ENCODE measurements around the gene NAT8. TPM values are rescaled to one million over a fixed set of nuclear protein-coding genes. Genes with fewer than 3 reads are reported as not detected.
"Not testable (repeated sequence)": the region's sequence is repeated elsewhere in the genome, so short reads cannot be mapped to it uniquely, and the experiment has no call there.

NAT8 gene
- total and polyA plus RNA-seq, 2 donors (not counting 3 experiments of a cell fraction or from before 2014, with no cell fraction given): 0.19 TPM; not detected in 1

DNA sequence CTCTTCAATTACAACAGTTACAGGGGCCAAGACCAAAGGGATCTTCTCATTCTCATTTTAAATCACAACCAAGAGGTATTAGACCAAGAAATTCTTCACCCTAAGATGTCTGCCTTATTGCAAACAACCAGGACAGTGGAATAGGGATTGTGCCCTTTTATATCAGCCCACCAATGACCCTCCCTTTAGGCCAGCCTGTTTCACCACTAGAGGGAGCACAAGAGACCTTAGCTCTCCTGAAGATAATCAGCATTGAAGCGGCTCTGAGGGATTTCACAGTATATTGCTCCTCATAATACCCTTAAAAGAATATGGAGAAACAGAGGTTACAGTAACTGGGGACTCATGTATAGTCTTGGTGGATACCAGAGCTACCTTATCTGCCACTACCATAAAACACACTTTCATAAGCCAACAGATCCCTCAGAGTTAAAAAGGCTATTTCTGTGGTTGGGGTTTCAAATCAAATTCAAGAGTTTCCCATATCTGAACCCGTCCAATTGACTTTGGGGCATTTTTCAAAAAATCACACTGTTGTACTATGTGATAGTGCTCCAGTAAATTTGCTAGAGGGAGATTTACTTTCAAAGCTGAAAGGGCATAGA is 11.5 kb downstream of the NAT8 start:
- H3K4me3 ChIP-seq (replicated peaks in 1 of 3; ENCODE audit: insufficient read depth in 1 of 3, low read depth in 1 of 3, low read length in 3 of 3); dilution Hi-C loops (cut with MboI; ENCODE audit: extremely low pct_ligation_motif_present, low sequenced_read_pairs); H3K36me3 ChIP-seq (ENCODE audit: control insufficient read depth in 2 of 2, extremely low read depth in 1 of 2, insufficient read depth in 2 of 2, low read length in 2 of 2); intact Hi-C loops (cut with micrococcal nuclease); H3K9me3 ChIP-seq (replicated peaks; ENCODE audit: control insufficient read depth, insufficient read depth, low read length); H3K4me2 ChIP-seq (ENCODE audit: insufficient read depth, low read length); H3K79me2 ChIP-seq (ENCODE audit: control insufficient read depth, insufficient read depth, low read length); BruUV-seq (replicated peaks); H4K20me1 ChIP-seq (replicated peaks; ENCODE audit: control insufficient read depth, extremely low read depth, insufficient read depth, low read length); H3K9ac ChIP-seq (replicated peaks; ENCODE audit: extremely low read depth, insufficient read depth, low read length); H2AFZ ChIP-seq (ENCODE audit: low read depth, low read length); H3K27ac ChIP-seq (ENCODE audit: insufficient read depth, low read depth, low read length); H3K4me1 ChIP-seq (ENCODE audit: control insufficient read depth, extremely low read depth, insufficient read depth, low read length); POLR2A ChIA-PET; H3K9me1 ChIP-seq (replicated peaks; ENCODE audit: control insufficient read depth, extremely low read depth, insufficient read depth, low read length): not testable (repeated sequence)
- TF ChIP-seq, protein P1, sequence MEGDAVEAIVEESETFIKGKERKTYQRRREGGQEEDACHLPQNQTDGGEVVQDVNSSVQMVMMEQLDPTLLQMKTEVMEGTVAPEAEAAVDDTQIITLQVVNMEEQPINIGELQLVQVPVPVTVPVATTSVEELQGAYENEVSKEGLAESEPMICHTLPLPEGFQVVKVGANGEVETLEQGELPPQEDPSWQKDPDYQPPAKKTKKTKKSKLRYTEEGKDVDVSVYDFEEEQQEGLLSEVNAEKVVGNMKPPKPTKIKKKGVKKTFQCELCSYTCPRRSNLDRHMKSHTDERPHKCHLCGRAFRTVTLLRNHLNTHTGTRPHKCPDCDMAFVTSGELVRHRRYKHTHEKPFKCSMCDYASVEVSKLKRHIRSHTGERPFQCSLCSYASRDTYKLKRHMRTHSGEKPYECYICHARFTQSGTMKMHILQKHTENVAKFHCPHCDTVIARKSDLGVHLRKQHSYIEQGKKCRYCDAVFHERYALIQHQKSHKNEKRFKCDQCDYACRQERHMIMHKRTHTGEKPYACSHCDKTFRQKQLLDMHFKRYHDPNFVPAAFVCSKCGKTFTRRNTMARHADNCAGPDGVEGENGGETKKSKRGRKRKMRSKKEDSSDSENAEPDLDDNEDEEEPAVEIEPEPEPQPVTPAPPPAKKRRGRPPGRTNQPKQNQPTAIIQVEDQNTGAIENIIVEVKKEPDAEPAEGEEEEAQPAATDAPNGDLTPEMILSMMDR (IDR thresholded peaks at IDR 0.05; ENCODE audit: extremely low read depth in 1 of 2, insufficient read depth in 1 of 2, low read depth in 1 of 2, low read length in 2 of 2): peak; percentile 39 to 56
- FAIRE-seq (peak; percentile 97), DNase-seq (ENCODE audit: low read depth, low spot score) (peak; percentile 38)
- peaks cover 3 to 10% of the 10 kb centered on the region in 2 experiments for H3K27me3 ChIP-seq (ENCODE audit: control insufficient read depth in 2 of 2, insufficient read depth in 2 of 2, low read length in 2 of 2)
- CTCF ChIA-PET: interaction anchor here (2.0 kb wide), 1 partner anchor 11 kb away, joined by 6 read pairs; no protein-coding TSS in a partner anchor

DNA sequence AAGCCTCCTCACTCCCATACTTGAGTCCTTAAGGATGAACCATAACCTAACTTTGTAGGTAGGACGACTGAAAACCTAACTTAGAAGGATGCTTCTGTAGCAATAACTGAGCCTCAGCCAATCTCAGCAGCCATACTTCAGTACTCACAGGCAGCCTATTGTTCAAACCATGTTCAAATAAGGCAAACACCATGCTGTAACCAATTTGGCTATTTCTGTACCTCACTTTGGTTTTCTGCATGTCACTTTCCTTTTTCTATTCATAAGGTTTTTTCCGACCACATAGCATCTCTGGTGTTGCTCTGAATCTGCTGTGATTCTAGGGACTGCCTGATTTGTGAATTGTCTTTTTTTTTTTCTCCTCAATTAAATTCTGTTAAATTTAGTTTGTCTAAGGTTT is 13.7 kb downstream of the NAT8 start:
- H3K4me3 ChIP-seq (replicated peaks in 1 of 3; ENCODE audit: insufficient read depth in 1 of 3, low read depth in 1 of 3, low read length in 3 of 3); H3K9me1 ChIP-seq (replicated peaks; ENCODE audit: control insufficient read depth, extremely low read depth, insufficient read depth, low read length); BruUV-seq (replicated peaks); H3K36me3 ChIP-seq (ENCODE audit: control insufficient read depth in 2 of 2, extremely low read depth in 1 of 2, insufficient read depth in 2 of 2, low read length in 2 of 2); dilution Hi-C loops (cut with MboI; ENCODE audit: extremely low pct_ligation_motif_present, low sequenced_read_pairs); POLR2A ChIA-PET; FAIRE-seq; H3K9me3 ChIP-seq (replicated peaks; ENCODE audit: control insufficient read depth, insufficient read depth, low read length); intact Hi-C loops (cut with micrococcal nuclease); H3K27ac ChIP-seq (ENCODE audit: insufficient read depth, low read depth, low read length); H3K79me2 ChIP-seq (ENCODE audit: control insufficient read depth, insufficient read depth, low read length); H2AFZ ChIP-seq (ENCODE audit: low read depth, low read length); H4K20me1 ChIP-seq (replicated peaks; ENCODE audit: control insufficient read depth, extremely low read depth, insufficient read depth, low read length); H3K4me1 ChIP-seq (ENCODE audit: control insufficient read depth, extremely low read depth, insufficient read depth, low read length); H3K4me2 ChIP-seq (ENCODE audit: insufficient read depth, low read length); H3K9ac ChIP-seq (replicated peaks; ENCODE audit: extremely low read depth, insufficient read depth, low read length); DNase-seq (ENCODE audit: low read depth, low spot score): not testable (repeated sequence)
- peaks cover 3 to 10% of the 10 kb centered on the region in 2 experiments for H3K27me3 ChIP-seq (ENCODE audit: control insufficient read depth in 2 of 2, insufficient read depth in 2 of 2, low read length in 2 of 2)
- CTCF ChIA-PET: interaction anchor here (0.7 kb wide), 1 partner anchor 1000 kb away, joined by 3 read pairs; no protein-coding TSS in a partner anchor

DNA sequence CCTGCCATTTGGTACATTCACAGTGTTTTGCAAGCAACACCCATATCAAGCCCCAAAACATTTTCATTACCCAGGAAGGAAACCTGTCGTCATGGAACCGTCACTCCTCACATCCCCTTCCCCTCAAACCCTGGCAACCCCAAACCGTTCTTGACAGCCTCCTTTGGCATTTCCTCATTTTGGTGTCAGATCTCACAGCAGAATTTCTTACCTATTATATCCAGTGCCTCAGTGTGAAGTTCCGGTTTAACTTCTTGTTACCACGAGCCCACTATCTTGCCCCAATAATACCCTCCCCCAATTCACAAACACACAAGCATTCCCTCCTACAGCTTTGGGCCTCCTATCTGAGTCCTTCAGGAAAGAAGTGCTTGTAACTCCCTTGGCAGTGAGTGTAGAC is 16.0 kb downstream of the NAT8 start:
- H2AFZ ChIP-seq (ENCODE audit: low read depth, low read length); H3K27me3 ChIP-seq (ENCODE audit: control insufficient read depth in 2 of 2, insufficient read depth in 2 of 2, low read length in 2 of 2); H3K4me3 ChIP-seq (replicated peaks in 1 of 3; ENCODE audit: insufficient read depth in 1 of 3, low read depth in 1 of 3, low read length in 3 of 3); H3K4me1 ChIP-seq (ENCODE audit: control insufficient read depth, extremely low read depth, insufficient read depth, low read length); H3K9me3 ChIP-seq (replicated peaks; ENCODE audit: control insufficient read depth, insufficient read depth, low read length); H3K4me2 ChIP-seq (ENCODE audit: insufficient read depth, low read length); H3K27ac ChIP-seq (ENCODE audit: insufficient read depth, low read depth, low read length); POLR2A ChIA-PET; H3K79me2 ChIP-seq (ENCODE audit: control insufficient read depth, insufficient read depth, low read length); H3K9me1 ChIP-seq (replicated peaks; ENCODE audit: control insufficient read depth, extremely low read depth, insufficient read depth, low read length); dilution Hi-C loops (cut with MboI; ENCODE audit: extremely low pct_ligation_motif_present, low sequenced_read_pairs); H3K36me3 ChIP-seq (ENCODE audit: control insufficient read depth in 2 of 2, extremely low read depth in 1 of 2, insufficient read depth in 2 of 2, low read length in 2 of 2); H4K20me1 ChIP-seq (replicated peaks; ENCODE audit: control insufficient read depth, extremely low read depth, insufficient read depth, low read length); BruUV-seq (replicated peaks); intact Hi-C loops (cut with micrococcal nuclease); FAIRE-seq; DNase-seq (ENCODE audit: low read depth, low spot score); H3K9ac ChIP-seq (replicated peaks; ENCODE audit: extremely low read depth, insufficient read depth, low read length); CTCF ChIA-PET: not testable (repeated sequence)

DNA sequence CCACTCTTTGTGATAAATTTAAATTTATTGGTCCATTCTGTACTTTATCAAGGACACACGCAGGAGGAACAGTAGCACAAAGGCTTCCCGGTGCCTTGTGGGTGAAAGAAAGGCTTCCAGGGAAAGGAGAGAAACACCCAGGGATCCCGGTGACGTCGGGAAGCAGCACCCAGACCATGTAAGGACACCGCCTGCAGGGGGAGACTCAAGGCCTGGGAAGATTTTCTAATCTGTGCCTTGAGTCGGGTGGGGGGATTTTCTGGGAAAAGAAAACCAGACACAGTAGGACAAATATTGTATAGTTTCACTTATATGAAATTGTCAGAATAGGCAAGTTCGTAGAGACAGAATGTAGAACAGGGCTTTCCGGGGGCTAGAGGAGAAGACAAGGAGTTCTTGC is 17.6 kb downstream of the NAT8 start:
- H3K4me3 ChIP-seq (replicated peaks in 1 of 3; ENCODE audit: insufficient read depth in 1 of 3, low read depth in 1 of 3, low read length in 3 of 3): not testable (repeated sequence)
- FAIRE-seq: peak; percentile 8

More for the DNA sequence above, 17.6 kb downstream of the NAT8 start:
- POLR2A ChIA-PET; H3K9me1 ChIP-seq (replicated peaks; ENCODE audit: control insufficient read depth, extremely low read depth, insufficient read depth, low read length); H3K4me1 ChIP-seq (ENCODE audit: control insufficient read depth, extremely low read depth, insufficient read depth, low read length); H3K79me2 ChIP-seq (ENCODE audit: control insufficient read depth, insufficient read depth, low read length); H3K36me3 ChIP-seq (ENCODE audit: control insufficient read depth in 2 of 2, extremely low read depth in 1 of 2, insufficient read depth in 2 of 2, low read length in 2 of 2); dilution Hi-C loops (cut with MboI; ENCODE audit: extremely low pct_ligation_motif_present, low sequenced_read_pairs); H4K20me1 ChIP-seq (replicated peaks; ENCODE audit: control insufficient read depth, extremely low read depth, insufficient read depth, low read length); H3K27ac ChIP-seq (ENCODE audit: insufficient read depth, low read depth, low read length); H3K9me3 ChIP-seq (replicated peaks; ENCODE audit: control insufficient read depth, insufficient read depth, low read length); CTCF ChIA-PET; H3K9ac ChIP-seq (replicated peaks; ENCODE audit: extremely low read depth, insufficient read depth, low read length); H3K4me2 ChIP-seq (ENCODE audit: insufficient read depth, low read length); H3K27me3 ChIP-seq (ENCODE audit: control insufficient read depth in 2 of 2, insufficient read depth in 2 of 2, low read length in 2 of 2); H2AFZ ChIP-seq (ENCODE audit: low read depth, low read length); DNase-seq (ENCODE audit: low read depth, low spot score); intact Hi-C loops (cut with micrococcal nuclease); BruUV-seq (replicated peaks): not testable (repeated sequence)

Measured in endothelial cell of umbilical vein (primary cell).